Type B pancreatic cell (in vitro differentiated cells): ENCODE data around the gene USP38. TPM values are rescaled to one million over a fixed set of nuclear protein-coding genes. Genes with fewer than 3 reads are reported as not detected.

Experiments
- DNase-seq: peaks from one replicate; pipeline ENCODE4 v3.0.0; 2021; ENCODE audit warnings: mixed read lengths; ENCODE audit not compliant: unreplicated experiment; ENCODE audit errors: extremely low spot score
- H3K27ac Mint-ChIP-seq: 2 replicates; pipeline ENCODE4 v1.8.0; 2021; ENCODE audit warnings: mild to moderate bottlenecking, mixed read lengths
- H3K27me3 Mint-ChIP-seq: 2 replicates; pipeline ENCODE4 v1.8.0; 2021; ENCODE audit warnings: mixed read lengths
- H3K36me3 Mint-ChIP-seq: 2 replicates; pipeline ENCODE4 v1.8.0; 2021; ENCODE audit warnings: mixed read lengths
- H3K4me1 Mint-ChIP-seq: one replicate; pipeline ENCODE4 v1.8.0; 2021; ENCODE audit warnings: mixed read lengths; ENCODE audit not compliant: unreplicated experiment
- H3K4me3 Mint-ChIP-seq: 2 replicates; pipeline ENCODE4 v1.8.0; 2021; ENCODE audit warnings: mild to moderate bottlenecking, mixed read lengths
- H3K9me3 Mint-ChIP-seq: 2 replicates; pipeline ENCODE4 v1.8.0; 2021; ENCODE audit warnings: mixed read lengths
- CTCF ChIP-seq: fragments of 200-600 bp; sonication (generic); conservative IDR thresholded peaks from 2 replicates; pipeline ENCODE4 v1.5.0; 2021; ENCODE audit warnings: antibody characterized with exemption, mild to moderate bottlenecking
- total RNA-seq: library from RNA; stranded (reverse); gene quantifications from 2 replicates; pipeline ENCODE4 v1.2.1, GENCODE V29; 2021; ENCODE audit warnings: low replicate concordance

Gene USP38
- total RNA-seq, 1 donor from 2014 or later = 21.9 TPM

GRCh38 chr4:143186212-143186611, 1.5 kb downstream of the USP38 start:
- H3K27me3 Mint-ChIP-seq = no peaks in the 10 kb centered on the region
- H3K36me3 Mint-ChIP-seq = peaks cover 6% of the 10 kb centered on the region
- TF ChIP-seq CTCF = no peak
- no peaks in the 10 kb centered on the region for H3K9me3 Mint-ChIP-seq
- no peak for DNase-seq
- peaks cover 40% of the 10 kb centered on the region for H3K4me1 Mint-ChIP-seq
- H3K4me3 Mint-ChIP-seq = peak overlapping the region; percentile 93
- H3K27ac Mint-ChIP-seq = peak overlapping the region; percentile 90

GRCh38 chr4:143186649-143187048, 1.9 kb downstream of the USP38 start:
- no peak for DNase-seq
- TF ChIP-seq CTCF = no peak
- Mint-ChIP-seq H3K27ac (peak overlapping the region; percentile 90), H3K36me3 (peaks cover 6% of the 10 kb centered on the region), H3K4me3 (peak overlapping the region; percentile 93), H3K9me3 (no peaks in the 10 kb centered on the region), H3K4me1 (peaks cover 40% of the 10 kb centered on the region), H3K27me3 (no peaks in the 10 kb centered on the region)

- Mint-ChIP-seq H3K27me3 (no peaks in the 10 kb centered on the region), H3K36me3 (peaks cover 8% of the 10 kb centered on the region), H3K4me1 (peaks cover 40% of the 10 kb centered on the region), H3K9me3 (no peaks in the 10 kb centered on the region), H3K4me3 (peak overlapping the region; percentile 93), H3K27ac (peak overlapping the region; percentile 23)
- no peak for TF ChIP-seq CTCF
- no peak for DNase-seq
Observed at GRCh38 chr4:143188136-143189088, 3.7 kb downstream of the USP38 start.

GRCh38 chr4:143189528-143189927, 4.8 kb downstream of the USP38 start:
- Mint-ChIP-seq H3K4me3 (peak overlapping the region; percentile 3), H3K36me3 (peaks cover 9% of the 10 kb centered on the region), H3K9me3 (no peaks in the 10 kb centered on the region), H3K27me3 (no peaks in the 10 kb centered on the region), H3K4me1 (peaks cover 35% of the 10 kb centered on the region), H3K27ac (no peak overlapping the region)
- no peak for TF ChIP-seq CTCF
- no peak for DNase-seq

GRCh38 chr4:143195581-143195980, 10.9 kb downstream of the USP38 start:
- DNase-seq = no peak
- Mint-ChIP-seq H3K27me3 (no peaks in the 10 kb centered on the region), H3K27ac (no peak overlapping the region), H3K4me1 (peaks cover 4% of the 10 kb centered on the region), H3K9me3 (no peaks in the 10 kb centered on the region), H3K36me3 (peaks cover 35% of the 10 kb centered on the region), H3K4me3 (no peak overlapping the region)
- no peak for TF ChIP-seq CTCF
